Measurements from ENCODE around the gene FBXO10.

The FBXO10 gene

DNA sequence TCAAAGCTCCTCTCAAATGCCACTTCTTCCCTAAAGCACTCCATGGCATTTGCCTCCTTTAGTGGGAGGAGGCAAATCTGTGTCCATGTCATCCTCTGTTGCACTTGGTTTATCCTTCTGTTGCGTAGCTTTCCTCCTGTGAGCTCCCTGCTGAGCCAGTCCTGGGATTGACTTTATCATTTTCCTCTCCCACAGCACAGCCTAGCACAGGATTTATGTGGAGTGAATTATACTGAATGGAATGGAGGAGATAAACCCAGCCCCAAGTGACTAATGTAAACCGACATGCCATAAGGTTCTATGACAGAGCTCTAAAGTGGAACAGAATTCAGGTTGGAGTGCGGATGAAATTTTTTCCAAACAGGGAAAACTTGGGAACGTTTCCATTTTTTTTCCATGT is 42.6 kb upstream of the FBXO10 start:
- no peaks in the 10 kb centered on the region for H3K36me3 ChIP-seq (ENCODE audit: control insufficient read depth, insufficient read depth, low read length)
- no peak overlapping the region for H2AFZ ChIP-seq
- no peaks in the 10 kb centered on the region for H3K27me3 ChIP-seq (ENCODE audit: control insufficient read depth, insufficient read depth, low read length)
- TF ChIP-seq, protein P1, sequence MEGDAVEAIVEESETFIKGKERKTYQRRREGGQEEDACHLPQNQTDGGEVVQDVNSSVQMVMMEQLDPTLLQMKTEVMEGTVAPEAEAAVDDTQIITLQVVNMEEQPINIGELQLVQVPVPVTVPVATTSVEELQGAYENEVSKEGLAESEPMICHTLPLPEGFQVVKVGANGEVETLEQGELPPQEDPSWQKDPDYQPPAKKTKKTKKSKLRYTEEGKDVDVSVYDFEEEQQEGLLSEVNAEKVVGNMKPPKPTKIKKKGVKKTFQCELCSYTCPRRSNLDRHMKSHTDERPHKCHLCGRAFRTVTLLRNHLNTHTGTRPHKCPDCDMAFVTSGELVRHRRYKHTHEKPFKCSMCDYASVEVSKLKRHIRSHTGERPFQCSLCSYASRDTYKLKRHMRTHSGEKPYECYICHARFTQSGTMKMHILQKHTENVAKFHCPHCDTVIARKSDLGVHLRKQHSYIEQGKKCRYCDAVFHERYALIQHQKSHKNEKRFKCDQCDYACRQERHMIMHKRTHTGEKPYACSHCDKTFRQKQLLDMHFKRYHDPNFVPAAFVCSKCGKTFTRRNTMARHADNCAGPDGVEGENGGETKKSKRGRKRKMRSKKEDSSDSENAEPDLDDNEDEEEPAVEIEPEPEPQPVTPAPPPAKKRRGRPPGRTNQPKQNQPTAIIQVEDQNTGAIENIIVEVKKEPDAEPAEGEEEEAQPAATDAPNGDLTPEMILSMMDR (IDR thresholded peaks at IDR 0.05) = no peak
- H3K27ac ChIP-seq = no peak overlapping the region
- no peak overlapping the region for H3K4me3 ChIP-seq (ENCODE audit: low read depth, low read length)
- no peak overlapping the region for H3K9ac ChIP-seq
- H3K79me2 ChIP-seq = no peaks in the 10 kb centered on the region
- H3K4me1 ChIP-seq = no peaks in the 10 kb centered on the region
- H3K4me2 ChIP-seq (ENCODE audit: low read length) = no peak overlapping the region
- no peaks in the 10 kb centered on the region for H3K9me3 ChIP-seq (ENCODE audit: control insufficient read depth, low read length)

DNA sequence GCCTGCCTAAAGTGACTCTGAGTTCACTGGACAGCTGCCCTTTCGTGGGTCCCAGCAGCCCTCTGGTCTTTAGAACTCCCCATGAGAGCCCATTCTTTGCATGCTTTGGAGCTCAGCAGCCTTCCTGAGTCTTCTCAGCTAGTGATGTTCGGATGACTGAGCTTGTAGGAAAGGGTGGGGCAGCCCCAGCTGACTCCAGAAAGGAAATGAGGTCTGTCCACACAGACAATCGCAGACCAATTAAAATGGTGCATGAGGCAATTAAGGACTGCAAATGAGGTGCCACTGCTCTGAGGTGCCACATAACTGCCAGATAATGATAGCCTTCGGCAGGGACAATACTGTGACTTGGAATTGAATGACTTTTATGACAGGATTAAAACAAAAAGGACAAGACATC is 41.7 kb upstream of the FBXO10 start:
- H3K4me3 ChIP-seq (ENCODE audit: low read depth, low read length) = no peak overlapping the region
- H3K9ac ChIP-seq = no peak overlapping the region
- H2AFZ ChIP-seq = no peak overlapping the region
- TF ChIP-seq, protein P1 (IDR thresholded peaks at IDR 0.05) = no peak
- no peaks in the 10 kb centered on the region for H3K9me3 ChIP-seq (ENCODE audit: control insufficient read depth, low read length)
- no peak overlapping the region for H3K4me2 ChIP-seq (ENCODE audit: low read length)
- H3K27me3 ChIP-seq (ENCODE audit: control insufficient read depth, insufficient read depth, low read length) = no peaks in the 10 kb centered on the region
- no peak overlapping the region for H3K27ac ChIP-seq
- no peaks in the 10 kb centered on the region for H3K4me1 ChIP-seq
- H3K36me3 ChIP-seq (ENCODE audit: control insufficient read depth, insufficient read depth, low read length) = no peaks in the 10 kb centered on the region
- H3K79me2 ChIP-seq = no peaks in the 10 kb centered on the region

DNA sequence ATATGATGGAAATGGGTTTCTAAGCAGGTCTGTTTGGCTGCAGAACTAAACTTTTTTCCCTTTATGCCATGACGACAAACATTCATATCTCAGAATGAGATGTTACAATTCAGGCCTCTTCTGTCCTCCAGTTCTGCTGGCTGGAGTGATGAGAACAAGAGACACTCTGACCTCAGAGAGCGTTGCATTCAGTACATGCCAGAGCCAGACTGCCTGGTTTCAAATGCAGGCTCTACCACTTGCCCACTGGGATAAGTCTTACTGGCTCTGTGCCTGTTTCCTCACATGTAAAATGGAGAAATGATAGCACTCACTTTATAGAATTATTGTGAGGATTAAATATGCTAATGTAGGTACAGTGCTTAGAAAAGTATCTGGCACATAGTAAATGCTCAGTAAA is 41.0 kb upstream of the FBXO10 start:
- Histone ChIP-seq H3K27ac (no peak overlapping the region), H3K4me1 (no peaks in the 10 kb centered on the region), H3K4me3 (ENCODE audit: low read depth, low read length) (no peak overlapping the region), H3K36me3 (ENCODE audit: control insufficient read depth, insufficient read depth, low read length) (no peaks in the 10 kb centered on the region), H3K4me2 (ENCODE audit: low read length) (no peak overlapping the region), H3K27me3 (ENCODE audit: control insufficient read depth, insufficient read depth, low read length) (no peaks in the 10 kb centered on the region), H3K79me2 (no peaks in the 10 kb centered on the region), H3K9me3 (ENCODE audit: control insufficient read depth, low read length) (no peaks in the 10 kb centered on the region), H2AFZ (no peak overlapping the region), H3K9ac (no peak overlapping the region)
- TF ChIP-seq, protein P1 (IDR thresholded peaks at IDR 0.05) = no peak

DNA sequence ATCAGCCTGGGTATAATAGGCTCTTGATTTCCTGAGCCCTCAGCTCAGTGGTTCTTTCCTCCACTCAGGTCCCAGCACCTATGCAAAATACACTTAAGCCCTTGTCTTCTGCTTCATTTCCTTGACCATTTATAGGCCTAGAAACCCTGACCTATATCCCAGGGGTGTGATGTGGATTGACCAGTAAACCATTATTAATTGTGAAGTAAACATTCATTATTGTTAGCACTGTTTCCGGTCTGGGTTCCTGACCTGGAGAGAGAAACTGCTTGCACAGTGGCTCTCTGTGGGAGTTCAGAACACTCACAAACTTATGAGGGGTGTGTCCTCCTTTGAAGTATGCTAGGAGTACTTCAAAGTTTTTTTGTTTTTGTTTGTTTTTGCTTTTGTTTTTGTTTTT is 35.8 kb upstream of the FBXO10 start:
- Histone ChIP-seq H3K4me3 (ENCODE audit: low read depth, low read length) (no peak overlapping the region), H3K79me2 (no peaks in the 10 kb centered on the region), H3K4me1 (no peaks in the 10 kb centered on the region), H3K36me3 (ENCODE audit: control insufficient read depth, insufficient read depth, low read length) (no peaks in the 10 kb centered on the region), H3K27ac (no peak overlapping the region), H2AFZ (no peak overlapping the region), H3K4me2 (ENCODE audit: low read length) (no peak overlapping the region), H3K27me3 (ENCODE audit: control insufficient read depth, insufficient read depth, low read length) (no peaks in the 10 kb centered on the region), H3K9me3 (ENCODE audit: control insufficient read depth, low read length) (no peaks in the 10 kb centered on the region), H3K9ac (no peak overlapping the region)
- TF ChIP-seq, protein P1 (IDR thresholded peaks at IDR 0.05) = no peak

DNA sequence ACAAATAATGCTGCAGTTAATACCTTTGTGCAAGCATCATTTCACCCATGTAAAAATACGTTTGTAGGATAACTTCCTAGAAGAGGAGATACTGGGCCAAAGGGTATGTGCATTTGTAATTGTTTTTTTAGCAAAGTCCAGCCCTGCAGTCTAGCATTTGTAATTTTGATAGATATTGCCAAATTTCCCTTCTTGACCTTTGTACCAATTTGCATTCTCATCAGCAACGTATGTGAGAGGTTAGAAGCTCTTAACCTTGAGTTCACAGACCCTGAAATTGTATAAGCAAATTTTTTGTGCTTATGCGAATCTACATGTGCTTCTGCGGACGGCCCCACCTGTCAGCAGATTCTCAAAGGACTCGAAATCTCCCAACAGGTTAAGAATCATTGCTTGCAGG is 34.8 kb upstream of the FBXO10 start:
- Histone ChIP-seq H2AFZ (no peak overlapping the region), H3K4me1 (no peaks in the 10 kb centered on the region), H3K79me2 (no peaks in the 10 kb centered on the region), H3K9ac (no peak overlapping the region), H3K4me3 (ENCODE audit: low read depth, low read length) (no peak overlapping the region), H3K27ac (no peak overlapping the region), H3K36me3 (ENCODE audit: control insufficient read depth, insufficient read depth, low read length) (no peaks in the 10 kb centered on the region), H3K4me2 (ENCODE audit: low read length) (no peak overlapping the region), H3K27me3 (ENCODE audit: control insufficient read depth, insufficient read depth, low read length) (no peaks in the 10 kb centered on the region), H3K9me3 (ENCODE audit: control insufficient read depth, low read length) (no peaks in the 10 kb centered on the region)
- TF ChIP-seq, protein P1 (IDR thresholded peaks at IDR 0.05) = no peak
